NCI-H774 (cell line): Measurements from ENCODE around the gene PHACTR1.

Experiments
- DNase-seq: peaks from one replicate; lab custom pipeline; 2025; lab: John Stamatoyannopoulos, UW

The PHACTR1 gene

DNA sequence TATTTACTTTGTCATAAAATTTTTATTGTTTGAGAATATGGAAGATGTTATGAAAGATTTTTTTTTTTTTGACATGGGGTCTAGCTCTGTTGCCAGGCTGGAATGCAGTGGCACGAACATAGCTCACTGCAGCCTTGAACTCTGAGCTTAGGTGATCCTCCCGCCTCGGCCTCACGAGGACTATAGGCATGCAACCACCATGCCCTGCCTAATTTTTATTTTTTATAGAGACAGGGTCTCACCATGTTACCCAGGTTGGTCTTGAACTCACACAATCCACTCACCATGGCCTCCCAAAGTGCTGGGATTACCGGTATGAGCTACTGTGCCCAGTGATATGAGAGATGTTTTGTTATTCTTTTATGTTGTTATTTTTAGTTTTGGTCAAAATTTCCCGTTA lies 316.0 kb downstream of the PHACTR1 start:
- DNase-seq = no peak

GRCh38 chr6:13033145-13033544 lies 316.6 kb downstream of the PHACTR1 start:
- no peak for DNase-seq

GRCh38 chr6:13034316-13034715 lies 317.7 kb downstream of the PHACTR1 start:
- DNase-seq = no peak

- DNase-seq = no peak
Observed at GRCh38 chr6:13035606-13036005, 319.0 kb downstream of the PHACTR1 start.

GRCh38 chr6:13038315-13038714 lies 321.7 kb downstream of the PHACTR1 start:
- no peak for DNase-seq

GRCh38 chr6:13038741-13039190 lies 322.2 kb downstream of the PHACTR1 start:
- no peak for DNase-seq

DNA sequence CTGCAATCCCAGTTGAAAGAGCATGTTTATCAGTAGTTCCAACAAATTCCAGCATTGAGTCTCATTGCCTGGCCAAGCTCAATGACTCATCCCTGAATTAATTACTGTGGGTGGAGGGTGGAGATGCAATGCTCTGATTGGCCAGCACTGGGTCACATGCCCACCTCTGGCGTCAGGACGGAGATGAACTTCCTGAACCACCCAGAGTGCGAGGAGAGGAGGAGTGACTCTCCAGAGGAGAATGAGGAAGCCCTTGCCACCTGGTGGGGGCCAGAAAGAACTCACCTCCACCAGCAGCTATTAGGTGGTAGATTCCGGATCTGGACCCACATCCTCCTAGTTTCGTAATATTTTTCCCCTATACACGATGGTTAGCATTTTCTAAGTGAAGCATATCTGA lies 327.8 kb downstream of the PHACTR1 start:
- no peak for DNase-seq

DNA sequence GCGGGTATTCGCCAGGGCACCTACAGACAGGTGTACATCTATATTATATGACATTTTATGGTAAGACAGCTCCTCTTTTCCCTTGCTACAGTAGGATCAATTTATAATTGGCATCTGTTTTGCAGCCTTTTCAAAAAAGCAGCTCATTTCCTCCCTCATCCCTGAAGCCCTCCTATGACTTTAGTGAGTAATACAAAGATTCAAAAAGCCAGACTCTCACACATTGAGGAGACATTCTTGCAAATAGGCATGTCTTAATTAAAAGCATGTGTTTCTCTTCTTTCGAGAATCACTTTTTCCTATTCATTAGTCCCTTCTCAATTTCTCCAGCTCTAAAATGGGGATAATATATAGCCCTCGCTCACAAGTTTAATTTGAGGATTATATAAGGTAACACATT lies 328.3 kb downstream of the PHACTR1 start:
- DNase-seq = no peak

DNA sequence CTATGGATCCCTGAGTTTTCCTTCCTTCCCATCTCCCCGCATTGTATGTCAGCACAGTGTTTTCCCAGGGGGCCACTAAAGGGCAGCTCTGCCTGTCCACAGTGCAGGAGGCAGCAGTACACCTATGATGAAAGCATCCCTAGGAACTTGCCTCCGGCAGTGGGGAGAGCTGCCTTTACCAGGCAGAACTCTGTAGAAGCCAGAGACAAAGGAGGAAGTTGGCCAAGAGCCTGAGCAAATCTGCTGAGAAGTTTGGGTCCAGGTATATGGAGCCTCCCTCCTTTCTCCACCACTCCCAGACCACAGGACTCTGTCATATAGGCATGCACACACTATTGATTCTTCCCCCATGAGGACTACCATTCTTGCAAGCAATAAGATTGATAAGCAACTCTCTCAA lies 329.1 kb downstream of the PHACTR1 start:
- no peak for DNase-seq

DNA sequence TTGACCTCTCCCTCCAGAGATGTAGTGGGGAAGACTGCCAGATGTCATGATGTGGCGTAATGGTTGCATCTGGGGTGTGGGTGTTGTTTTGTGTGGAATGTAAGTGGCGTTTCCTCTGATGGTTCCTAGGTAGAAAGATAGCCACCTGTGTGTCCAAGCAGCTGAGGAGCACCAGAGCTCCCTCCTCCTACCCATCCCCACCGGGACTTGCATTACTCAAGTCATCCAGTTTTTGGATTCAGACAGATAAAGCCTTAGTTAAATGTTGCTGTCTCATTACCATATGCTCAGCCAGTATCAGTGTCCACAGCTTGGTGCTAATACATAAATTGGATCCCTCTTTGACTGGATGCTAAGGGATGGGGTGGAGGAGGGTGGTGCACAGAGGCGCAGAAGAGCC lies 329.5 kb downstream of the PHACTR1 start:
- no peak for DNase-seq

- DNase-seq = no peak
Observed at GRCh38 chr6:13048113-13048512, 331.5 kb downstream of the PHACTR1 start.

DNA sequence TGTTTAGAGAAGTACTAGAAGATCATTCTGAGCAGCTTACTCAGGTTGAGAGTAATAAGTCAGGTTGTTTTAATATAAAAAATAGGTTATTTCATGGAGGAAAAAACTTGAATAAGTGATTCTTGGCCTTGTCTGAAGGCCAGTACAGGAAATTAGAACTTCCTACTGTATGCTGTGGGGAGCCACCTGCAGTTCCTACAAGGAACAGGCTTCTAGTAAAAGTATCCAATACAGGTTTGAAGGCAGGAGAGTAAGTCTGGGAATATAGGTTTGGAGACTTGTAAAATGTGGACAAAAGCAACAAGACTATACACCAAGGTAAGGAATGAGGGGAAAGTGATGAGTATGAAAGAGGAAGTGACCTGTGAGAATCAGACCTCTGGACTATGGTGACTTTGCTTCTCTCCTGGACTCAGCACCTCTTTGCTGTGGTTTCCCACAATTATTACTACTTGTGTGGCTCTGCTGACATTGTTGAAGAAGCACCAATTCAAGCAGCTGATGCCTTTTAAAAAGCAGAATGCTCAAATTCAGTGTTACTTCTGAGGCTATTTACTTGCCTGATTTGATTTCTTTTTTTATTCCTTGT lies 333.2 kb downstream of the PHACTR1 start:
- DNase-seq = no peak

DNA sequence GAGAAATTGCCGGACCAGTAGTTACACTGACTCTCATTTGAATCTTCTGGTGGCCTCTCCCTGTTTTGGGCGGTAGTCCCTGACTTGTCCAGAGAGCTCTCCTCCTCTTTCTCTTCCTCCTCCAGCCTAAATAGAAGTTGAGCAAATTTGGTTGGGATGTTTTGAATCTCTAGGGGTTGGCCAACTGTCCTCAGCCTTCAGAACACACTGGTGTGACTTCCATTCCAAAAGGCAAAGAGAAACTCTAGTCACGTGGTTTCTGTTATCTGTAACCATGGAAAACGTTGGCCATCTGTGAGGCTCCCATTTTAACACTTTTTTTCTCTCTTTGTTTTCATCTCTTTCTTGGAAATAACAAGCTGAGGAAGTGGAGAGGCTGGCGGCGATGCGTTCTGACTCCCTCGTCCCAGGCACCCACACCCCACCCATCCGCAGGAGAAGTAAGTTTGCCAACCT lies 336.5 kb downstream of the PHACTR1 start:
- DNase-seq = no peak

DNA sequence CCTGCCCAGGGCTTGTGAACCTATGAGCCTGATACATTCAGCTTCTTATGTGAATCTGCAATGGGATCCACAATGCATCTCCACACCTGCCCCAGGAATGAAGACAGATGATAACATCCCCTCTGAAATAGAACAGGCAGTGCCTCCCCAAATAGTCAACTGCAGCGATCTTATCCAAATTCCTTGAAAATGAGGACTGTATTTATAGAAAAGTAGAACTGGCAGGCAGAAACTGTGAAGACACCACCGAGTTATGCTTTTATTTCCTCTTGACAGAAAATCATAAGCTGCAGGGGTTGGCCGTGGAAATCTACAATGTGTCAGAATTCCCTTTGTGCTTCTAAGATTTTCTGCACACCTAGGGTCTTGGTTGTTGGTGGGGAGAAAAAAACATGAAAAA lies 341.5 kb downstream of the PHACTR1 start:
- DNase-seq = no peak

DNA sequence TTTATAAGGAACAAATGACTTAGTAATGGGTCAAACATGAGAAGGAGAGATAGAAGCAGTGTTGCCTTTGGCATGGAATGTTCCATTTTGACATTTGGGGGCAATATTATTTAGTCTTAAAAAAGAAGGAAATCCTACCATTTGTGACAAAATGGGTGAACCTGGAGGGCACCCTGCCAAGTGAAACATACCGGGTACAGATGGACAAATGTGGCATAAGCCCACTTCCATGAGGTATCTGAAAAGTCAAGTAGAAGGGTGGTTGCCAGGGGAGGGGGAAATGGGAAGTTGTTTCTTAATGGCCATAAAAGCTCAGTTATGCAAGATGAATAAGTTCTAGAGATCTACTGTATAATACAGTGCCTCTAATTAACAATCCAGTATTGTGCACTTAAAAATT lies 342.5 kb downstream of the PHACTR1 start:
- no peak for DNase-seq

- no peak for DNase-seq
Observed at GRCh38 chr6:13063300-13063918, 346.8 kb downstream of the PHACTR1 start.

DNA sequence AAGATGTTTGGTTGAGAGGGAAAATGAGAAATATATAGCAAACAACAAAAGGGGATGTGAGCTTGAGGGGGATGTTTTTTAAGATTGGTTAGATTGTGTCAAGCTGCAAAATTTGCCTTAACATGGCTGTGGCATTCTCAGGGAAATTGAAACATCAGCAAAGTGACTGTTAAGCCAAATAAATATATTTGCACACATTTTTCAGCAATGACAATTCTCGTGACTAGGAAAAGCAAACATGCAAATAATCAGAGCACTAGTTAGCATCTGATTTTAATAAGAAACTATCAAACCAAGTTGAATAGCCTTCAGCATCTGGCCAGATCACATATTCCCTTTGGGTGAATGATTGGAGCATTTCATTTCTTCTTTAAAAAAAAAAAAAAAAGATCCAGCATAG lies 349.0 kb downstream of the PHACTR1 start:
- DNase-seq = no peak

GRCh38 chr6:13066050-13066449 lies 349.5 kb downstream of the PHACTR1 start:
- DNase-seq = no peak

DNA sequence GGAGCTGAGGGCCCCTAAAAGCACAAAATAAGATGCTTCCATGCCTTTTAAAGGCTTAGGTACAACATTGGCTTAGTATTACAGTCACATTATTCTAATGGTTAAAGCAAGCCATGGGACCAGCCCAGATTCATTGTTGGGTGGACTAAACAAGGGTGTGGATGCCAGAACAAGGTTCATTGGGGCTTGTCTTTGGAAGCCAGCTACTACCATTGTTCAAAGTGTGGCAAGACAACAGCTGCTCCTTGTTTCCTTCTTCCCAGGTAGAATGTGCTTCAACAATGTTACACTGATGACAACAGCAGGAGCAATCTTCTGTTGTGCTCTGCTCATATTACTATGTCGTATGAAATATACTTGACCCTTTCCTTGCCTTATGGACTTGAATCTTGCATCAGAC lies 350.3 kb downstream of the PHACTR1 start:
- no peak for DNase-seq

- no peak for DNase-seq
Observed at GRCh38 chr6:13068586-13069210, 352.1 kb downstream of the PHACTR1 start.

DNA sequence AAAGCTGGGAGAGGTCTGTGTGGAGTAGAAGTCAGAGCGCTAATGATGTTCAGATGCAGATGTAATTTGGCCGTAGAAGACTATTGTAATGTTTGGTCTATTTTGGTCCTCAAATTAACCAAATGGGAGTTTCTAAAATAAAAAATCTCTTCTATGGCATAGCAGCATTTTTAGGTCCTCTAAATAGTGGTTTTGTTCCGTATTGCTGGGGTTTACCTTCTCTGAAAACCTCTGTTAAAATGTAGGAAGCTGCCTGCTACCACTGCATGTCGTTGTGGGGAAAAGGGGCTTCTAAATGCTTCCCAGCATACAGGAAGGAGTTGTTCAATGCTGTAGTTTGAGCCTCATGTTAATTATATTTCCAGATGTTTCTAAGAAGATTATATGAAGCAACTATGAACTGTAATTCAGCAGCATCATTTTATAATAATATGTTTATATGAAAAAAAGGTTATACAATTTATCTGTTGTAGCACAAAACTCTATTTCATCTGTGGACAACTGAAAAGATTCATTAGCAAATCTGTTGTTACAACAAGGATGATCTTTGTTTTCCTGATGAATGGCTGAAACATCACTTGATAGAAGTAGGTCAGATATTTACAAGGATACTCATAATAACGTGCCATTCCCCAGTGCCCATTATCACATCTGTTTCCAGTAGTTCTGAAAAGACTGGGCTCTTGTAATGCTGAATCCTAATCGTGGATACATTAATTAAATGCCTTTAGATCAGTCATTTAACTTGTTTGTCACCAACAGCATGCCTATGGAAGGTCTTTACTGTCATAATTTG lies 355.2 kb downstream of the PHACTR1 start:
- no peak for DNase-seq

GRCh38 chr6:13072686-13073347 lies 356.2 kb downstream of the PHACTR1 start:
- no peak for DNase-seq
